Activated T-cell treated with anti-CD3 and anti-CD28 coated beads, Interleukin-2, amount 50 U/mL, for 72 hours (primary cell): ENCODE results near the gene HACD3. TPM values are rescaled to one million over a fixed set of nuclear protein-coding genes. Genes with fewer than 3 reads are reported as not detected.
"Not testable (repeated sequence)": the region's sequence is repeated elsewhere in the genome, so short reads cannot be mapped to it uniquely, and the experiment has no call there.

Experiments
- ATAC-seq, 2 donors: fragments of 150-1000 bp; cut with Tn5 transposase; replicated peaks in 1 of 2; 2 replicates each; pipeline ENCODE4 v1.10.0; 2021; ENCODE audit warnings: moderate library complexity in 2 of 2, mild to moderate bottlenecking in 1 of 2
- DNase-seq, 2 donors: peaks; one replicate each; pipeline ENCODE4 v3.0.0; 2021 to 2022; ENCODE audit warnings: mixed read lengths in 1 of 2
- H3K27ac Mint-ChIP-seq: one replicate; pipeline ENCODE4 v1.8.0; 2022; ENCODE audit warnings: mild to moderate bottlenecking, moderate library complexity, mixed read lengths
- H3K27me3 Mint-ChIP-seq: one replicate; pipeline ENCODE4 v1.8.0; 2022; ENCODE audit warnings: low read depth, mixed read lengths
- H3K36me3 Mint-ChIP-seq, 2 donors: one replicate each; pipeline ENCODE4 v1.8.0; 2022; ENCODE audit warnings: mixed read lengths in 2 of 2, mild to moderate bottlenecking in 1 of 2; ENCODE audit not compliant: insufficient read depth in 2 of 2
- H3K4me1 Mint-ChIP-seq: one replicate; pipeline ENCODE4 v1.8.0; 2022; ENCODE audit warnings: low read depth, mixed read lengths
- H3K4me3 Mint-ChIP-seq, 2 donors: one replicate each; pipeline ENCODE4 v1.8.0; 2022; ENCODE audit warnings: mild to moderate bottlenecking in 2 of 2, mixed read lengths in 2 of 2, moderate library complexity in 2 of 2
- H3K9me3 Mint-ChIP-seq, 2 donors: one replicate each; pipeline ENCODE4 v1.8.0; 2022; ENCODE audit warnings: mixed read lengths in 2 of 2
- total RNA-seq, 2 donors: library from RNA; stranded (reverse); gene quantifications; one replicate each; pipeline ENCODE4 v1.2.3, GENCODE V29; 2022

HACD3 gene
- total RNA-seq, 2 donors from 2014 or later = 28.3 to 40.8 TPM

DNA sequence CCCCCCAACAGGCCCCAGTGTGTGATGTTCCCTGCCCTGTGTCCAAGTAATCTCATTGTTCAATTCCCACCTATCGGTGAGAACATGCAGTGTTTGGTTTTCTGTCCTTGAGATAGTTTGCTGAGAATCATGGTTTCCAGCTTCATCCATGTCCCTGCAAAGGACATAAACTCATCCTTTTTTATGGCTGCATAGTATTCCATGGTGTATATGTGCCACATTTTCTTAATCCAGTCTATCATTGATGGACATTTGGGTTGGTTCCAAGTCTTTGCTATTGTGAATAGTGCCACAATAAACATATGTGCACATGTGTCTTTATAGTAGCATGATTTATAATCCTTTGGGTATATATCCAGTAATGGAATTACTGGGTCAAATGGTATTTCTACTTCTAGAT lies 85.6 kb downstream of the HACD3 start:
- H3K4me3 Mint-ChIP-seq, ATAC-seq, H3K27me3 Mint-ChIP-seq, H3K36me3 Mint-ChIP-seq, H3K9me3 Mint-ChIP-seq, DNase-seq, H3K27ac Mint-ChIP-seq: not testable (repeated sequence)
- H3K4me1 Mint-ChIP-seq = peaks cover 17% of the 10 kb centered on the region

DNA sequence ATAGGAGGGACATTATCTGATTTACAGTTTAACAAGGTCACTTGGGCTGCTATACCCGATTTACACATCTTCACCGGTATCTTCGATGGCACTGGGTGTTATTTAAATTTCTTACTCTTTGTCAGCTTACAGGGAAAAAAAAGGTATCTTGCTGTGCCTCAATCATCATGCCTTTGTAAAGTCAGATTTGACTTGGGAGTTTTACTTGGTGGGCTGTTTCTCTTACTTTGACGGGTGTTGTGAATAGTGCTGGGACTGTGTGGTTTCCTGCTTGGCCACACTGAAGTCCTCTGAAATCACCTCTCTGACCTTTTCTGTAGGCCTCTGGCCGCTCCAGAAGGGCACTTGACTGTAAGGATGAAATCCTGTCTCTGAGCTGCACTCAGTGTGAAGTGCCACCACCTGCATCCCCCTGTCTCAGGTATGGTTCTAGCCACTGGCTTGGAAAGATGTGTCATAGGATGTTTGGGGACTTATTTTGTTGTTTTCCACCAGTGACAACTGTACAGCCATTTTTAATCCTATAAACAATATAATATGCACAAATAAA lies 88.4 kb downstream of the HACD3 start:
- no peak overlapping the region for H3K4me3 Mint-ChIP-seq
- ATAC-seq (no peak), DNase-seq (no peak)
- H3K27me3 Mint-ChIP-seq = no peaks in the 10 kb centered on the region
- peaks cover 0 to 3% of the 10 kb centered on the region in 2 donors for H3K36me3 Mint-ChIP-seq
- H3K9me3 Mint-ChIP-seq = no peaks in the 10 kb centered on the region
- no peaks in the 10 kb centered on the region for H3K4me1 Mint-ChIP-seq
- no peak overlapping the region for H3K27ac Mint-ChIP-seq

DNA sequence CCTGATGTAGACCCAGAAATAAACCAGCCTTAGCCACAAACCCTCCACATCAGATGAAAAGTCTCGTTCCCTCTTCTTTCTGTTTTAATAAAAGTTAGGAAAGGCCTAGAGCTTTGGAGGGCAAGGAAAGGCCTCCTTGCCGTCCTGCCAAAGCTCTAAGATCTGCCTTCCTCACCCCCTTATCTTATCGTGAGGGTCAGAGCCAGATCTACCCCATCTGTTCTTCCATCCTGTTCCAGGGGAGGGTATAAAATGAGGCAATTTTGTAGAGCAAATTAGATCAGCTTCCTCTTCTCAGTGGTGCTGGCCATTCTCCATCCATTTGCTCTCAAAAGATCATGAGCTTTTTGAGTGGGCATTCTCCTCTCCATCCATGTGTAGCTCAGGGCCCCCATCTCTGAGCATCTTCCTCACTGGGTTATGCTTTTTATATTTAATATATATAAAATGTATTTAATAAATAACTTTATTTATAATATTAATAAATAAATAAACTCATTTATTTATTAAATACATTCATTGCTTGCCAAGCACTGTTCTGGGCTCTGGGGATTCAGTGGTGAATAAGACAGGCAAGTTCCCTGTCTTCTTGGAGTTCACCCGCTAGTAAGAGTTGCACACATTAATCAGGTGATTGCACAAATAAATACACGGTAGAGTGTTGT lies 89.5 kb downstream of the HACD3 start:
- H3K4me1 Mint-ChIP-seq = no peaks in the 10 kb centered on the region
- H3K9me3 Mint-ChIP-seq = no peaks in the 10 kb centered on the region
- DNase-seq = no peak
- no peak overlapping the region for H3K27ac Mint-ChIP-seq
- no peaks in the 10 kb centered on the region for H3K27me3 Mint-ChIP-seq
- no peak for ATAC-seq
- peaks cover 0 to 4% of the 10 kb centered on the region in 2 donors for H3K36me3 Mint-ChIP-seq
- no peak overlapping the region for H3K4me3 Mint-ChIP-seq

DNA sequence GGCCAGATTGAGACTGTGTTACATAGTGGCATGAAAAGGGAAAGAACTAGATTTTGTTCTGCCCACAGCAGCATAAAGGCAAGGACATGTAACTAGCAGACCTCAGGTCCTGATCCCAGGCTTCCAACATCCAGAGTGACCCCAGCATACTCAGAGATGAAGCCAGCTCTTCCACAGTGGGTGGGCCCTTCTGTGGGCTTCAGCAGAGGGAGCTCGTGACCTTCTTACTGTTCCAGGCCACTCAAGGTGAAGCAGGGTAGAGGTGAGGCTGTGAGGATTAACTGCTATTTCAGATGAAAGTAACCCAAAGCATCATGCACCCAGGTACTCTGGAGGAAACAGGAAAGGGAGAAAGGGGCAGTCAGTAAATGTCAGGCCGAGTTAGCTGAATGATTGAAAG lies 90.6 kb downstream of the HACD3 start:
- Mint-ChIP-seq H3K27me3 (no peaks in the 10 kb centered on the region), H3K36me3 (peaks cover 0 to 4% of the 10 kb centered on the region in 2 donors), H3K4me1 (no peaks in the 10 kb centered on the region), H3K4me3 (no peak overlapping the region), H3K27ac (no peak overlapping the region), H3K9me3 (no peaks in the 10 kb centered on the region)
- DNase-seq (no peak), ATAC-seq (no peak)

DNA sequence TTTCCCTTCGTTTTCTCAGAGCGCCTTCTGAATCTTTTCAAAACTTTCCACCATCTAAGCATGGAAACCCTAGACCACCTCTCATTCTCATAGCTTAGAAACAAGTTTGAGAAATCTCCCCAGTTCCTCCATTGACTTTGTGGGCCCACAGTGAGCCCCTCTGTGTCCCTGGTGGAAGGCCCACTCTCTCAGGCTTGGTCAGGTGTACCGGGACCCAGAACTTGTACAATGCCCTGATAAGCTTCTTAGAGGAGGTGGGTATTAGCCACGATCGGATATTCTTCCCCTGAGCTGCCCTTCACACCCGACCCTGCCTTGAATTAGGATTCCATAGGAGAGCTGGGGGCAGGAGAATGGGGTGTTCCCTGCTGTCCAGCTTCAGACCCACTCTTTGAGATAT lies 91.4 kb downstream of the HACD3 start, which contains the start of gene SLC24A1:
Gene SLC24A1, plus strand, starts transcription at position 301 of the 400 bp plus-strand sequence. CDS start 2,143 bp downstream, outside the sequence.
- no peak within 1 kb of the TSS for H3K27ac Mint-ChIP-seq

DNA sequence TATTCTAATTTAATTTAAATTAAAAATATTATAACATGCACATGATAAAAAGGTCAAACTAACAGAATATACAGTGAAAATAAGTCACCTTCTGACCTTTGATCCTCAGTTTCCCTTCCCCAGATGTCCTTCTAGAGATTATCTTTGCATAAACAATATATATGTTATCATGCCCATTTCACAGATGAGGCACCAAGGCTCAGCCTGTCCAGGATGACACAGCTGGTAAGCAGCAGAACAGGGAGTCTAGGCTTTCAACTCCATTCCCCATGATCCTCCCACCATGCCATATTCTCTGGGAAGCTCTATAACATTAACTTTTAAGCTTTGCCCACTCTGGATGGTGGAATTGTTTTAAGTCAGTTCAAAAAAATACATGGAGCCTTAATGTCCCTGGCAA lies 92.8 kb downstream of the HACD3 start:
- no peak overlapping the region for H3K27ac Mint-ChIP-seq
- no peaks in the 10 kb centered on the region for H3K9me3 Mint-ChIP-seq
- DNase-seq = no peak
- no peaks in the 10 kb centered on the region for H3K27me3 Mint-ChIP-seq
- peaks cover 0 to 1% of the 10 kb centered on the region in 2 donors for H3K36me3 Mint-ChIP-seq
- no peak for ATAC-seq
- H3K4me1 Mint-ChIP-seq = no peaks in the 10 kb centered on the region
- H3K4me3 Mint-ChIP-seq = no peak overlapping the region

More for the DNA sequence above, 91.4 kb downstream of the HACD3 start, which contains the start of gene SLC24A1:
- peaks cover 0 to 4% of the 10 kb centered on the region in 2 donors for H3K36me3 Mint-ChIP-seq
- DNase-seq (no peak), ATAC-seq (no peak)
- H3K4me3 Mint-ChIP-seq = no peak within 1 kb of the TSS
- H3K9me3 Mint-ChIP-seq = no peaks in the 10 kb centered on the region
- no peaks in the 10 kb centered on the region for H3K4me1 Mint-ChIP-seq
- no peaks in the 10 kb centered on the region for H3K27me3 Mint-ChIP-seq

DNA sequence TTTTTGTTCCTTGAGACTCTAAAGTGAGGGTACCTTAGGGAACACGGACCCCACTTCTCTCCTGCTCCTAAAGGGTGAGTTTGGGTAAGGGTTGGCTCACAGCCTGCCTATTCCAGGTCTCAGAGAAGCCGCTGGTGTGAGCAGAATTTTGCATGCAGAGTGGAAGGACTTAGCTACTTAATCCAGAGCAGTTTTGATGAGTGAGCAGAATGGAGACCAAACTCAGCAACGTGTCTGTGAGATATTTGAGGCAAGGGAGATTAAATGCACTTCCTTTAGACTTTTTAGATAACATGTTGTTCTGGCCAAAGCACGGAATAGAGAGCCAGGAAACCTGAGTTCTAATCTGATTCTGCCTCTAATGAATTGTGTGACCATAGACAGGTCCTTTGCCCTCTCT lies 96.6 kb downstream of the HACD3 start:
- DNase-seq (no peak), ATAC-seq (no peak)
- Mint-ChIP-seq H3K27me3 (no peaks in the 10 kb centered on the region), H3K36me3 (peaks cover 0 to 1% of the 10 kb centered on the region in 2 donors), H3K9me3 (no peaks in the 10 kb centered on the region), H3K4me3 (no peak overlapping the region), H3K4me1 (peaks cover 14% of the 10 kb centered on the region), H3K27ac (no peak overlapping the region)

Other genes with a start within 250 kb of the HACD3 start
- 10 to 100 TPM; 25.4 to 31.9 TPM for gene PARP16, start 243.6 kb upstream of the HACD3 start, total RNA-seq
- gene RNU5A-1, start 234.4 kb upstream of the HACD3 start, total RNA-seq = not detected
- not detected for gene RNU5B-1, start 225.8 kb upstream of the HACD3 start, total RNA-seq
- not detected for gene IGDCC3, start 152.5 kb upstream of the HACD3 start, total RNA-seq
- under 1 TPM; 0.12 to 0.56 TPM for gene IGDCC4, start 107.5 kb upstream of the HACD3 start, total RNA-seq
- 10 to 100 TPM; 36.1 to 38.6 TPM for gene DPP8, start 12.8 kb upstream of the HACD3 start, total RNA-seq
- gene INTS14, start 80.7 kb downstream of the HACD3 start, total RNA-seq = 10 to 100 TPM; 48.9 to 53.7 TPM
- 10 to 100 TPM in 1 of 2 donors, 1 to 10 TPM in 1; 7.7 to 12.9 TPM for gene SLC24A1, start 91.5 kb downstream of the HACD3 start, total RNA-seq